Urinary bladder (tissue), 4 donors: ENCODE measurements around the gene RNF148. TPM values are rescaled to one million over a fixed set of nuclear protein-coding genes. Genes with fewer than 3 reads are reported as not detected.

ENCODE experiments used
- DNase-seq: peaks from one replicate; pipeline ENCODE4 v3.0.0-alpha.2; 2015; ENCODE audit errors: extremely low spot score
- H3K27ac ChIP-seq: one replicate; pipeline ENCODE4 v1.5.1; 2013; ENCODE audit warnings: low read depth, mild to moderate bottlenecking, moderate library complexity
- H3K36me3 ChIP-seq: one replicate; pipeline ENCODE4 v1.6.1; 2013; ENCODE audit warnings: mild to moderate bottlenecking, moderate library complexity; ENCODE audit not compliant: insufficient read depth
- H3K4me1 ChIP-seq: one replicate; pipeline ENCODE4 v1.6.1; 2013; ENCODE audit warnings: mild to moderate bottlenecking, moderate library complexity; ENCODE audit not compliant: insufficient read depth
- H3K4me3 ChIP-seq: one replicate; pipeline ENCODE4 v1.5.1; 2013; ENCODE audit warnings: low read depth, low read length
- WGBS: extraction: QIAGEN DNeasy Blood & Tissue Kit; methylation state at CpG from one replicate; pipeline ENCODE4 v1.1.7; 2013; 5-methylcytosine and 5-hydroxymethylcytosine counted together
- polyA plus RNA-seq: library from polyadenylated mRNA; stranded (reverse); fragments of 200-250 nt; gene quantifications from one replicate; pipeline ENCODE4 v1.2.3, GENCODE V29; 2013
- total RNA-seq: library from RNA; depleted of rRNA; stranded (reverse); fragments of >200 nt; gene quantifications from one replicate; pipeline ENCODE4 v1.2.3, GENCODE V29; 2014
- donor health status: healthy with polysubstance abuse.
- donor health status: healthy.

The RNF148 gene, protein sequence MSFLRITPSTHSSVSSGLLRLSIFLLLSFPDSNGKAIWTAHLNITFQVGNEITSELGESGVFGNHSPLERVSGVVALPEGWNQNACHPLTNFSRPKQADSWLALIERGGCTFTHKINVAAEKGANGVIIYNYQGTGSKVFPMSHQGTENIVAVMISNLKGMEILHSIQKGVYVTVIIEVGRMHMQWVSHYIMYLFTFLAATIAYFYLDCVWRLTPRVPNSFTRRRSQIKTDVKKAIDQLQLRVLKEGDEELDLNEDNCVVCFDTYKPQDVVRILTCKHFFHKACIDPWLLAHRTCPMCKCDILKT
- 4.1 TPM for total RNA-seq
- polyA plus RNA-seq = not detected

DNA sequence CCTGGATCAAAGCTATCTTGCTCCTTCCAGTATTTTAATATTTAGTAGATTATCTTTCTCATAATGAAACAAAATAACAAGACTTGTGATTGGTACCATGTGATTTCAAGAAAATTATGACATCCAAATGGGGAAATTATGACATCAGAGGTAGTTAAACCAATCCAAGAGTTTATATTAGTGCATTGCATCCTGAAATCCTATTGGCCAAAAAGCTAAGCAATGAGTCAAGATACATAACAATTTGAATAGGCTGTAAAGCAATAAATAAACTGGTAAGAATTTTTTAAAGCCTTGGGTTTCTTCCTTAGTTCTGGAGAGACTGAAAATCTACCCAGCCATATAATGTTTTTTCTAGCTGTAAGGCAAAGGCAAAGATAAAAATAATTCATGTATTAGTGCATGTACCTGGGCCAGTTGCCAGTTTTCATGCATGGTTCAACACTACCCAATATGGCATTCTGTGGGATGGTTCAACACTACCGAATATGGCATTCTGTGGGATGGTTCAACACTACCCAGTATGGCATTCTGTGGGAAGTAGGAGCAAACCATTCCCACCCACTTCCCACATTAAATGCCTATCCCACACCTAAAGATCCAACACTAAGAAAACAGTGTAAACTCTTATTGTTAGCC is at the start of gene RNF148:
TSS of gene RNF148 (minus strand) at position 51 of the 639 bp plus-strand sequence. CDS start 172 bp downstream, outside the sequence.
- H3K4me3 ChIP-seq = no peak within 1 kb of the TSS
- no peak within 1 kb of the TSS for H3K27ac ChIP-seq
- H3K4me1 ChIP-seq = no peaks in the 10 kb centered on the region
- no peaks in the 10 kb centered on the region for H3K36me3 ChIP-seq
- 95% methylated on average over 1 of the region's 1 CpG for WGBS
- DNase-seq = no peak

DNA sequence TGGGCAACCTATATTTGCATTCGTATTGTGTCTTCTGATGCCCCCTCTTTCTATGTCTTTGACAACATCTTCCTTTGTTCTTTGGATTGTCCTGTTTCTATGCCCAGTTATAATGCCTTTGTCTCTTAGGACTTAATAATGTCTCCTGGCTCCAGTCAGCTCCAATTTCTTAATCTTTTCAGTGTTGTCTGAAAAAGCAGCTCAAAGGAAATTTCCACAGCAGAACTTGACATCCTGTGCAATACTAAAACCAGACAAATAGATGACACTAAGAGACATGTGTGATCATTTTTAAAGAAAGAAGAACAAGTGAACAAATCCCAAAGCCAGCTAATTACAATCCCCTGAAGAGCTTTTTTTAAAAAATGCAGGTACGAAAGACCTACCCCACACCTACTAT is 47.7 kb upstream of the RNF148 start:
- WGBS = 94% methylated on average over 2 of the region's 2 CpGs
- Histone ChIP-seq H3K4me3 (no peak overlapping the region), H3K36me3 (no peaks in the 10 kb centered on the region), H3K4me1 (no peaks in the 10 kb centered on the region), H3K27ac (no peak overlapping the region)
- DNase-seq = no peak

DNA sequence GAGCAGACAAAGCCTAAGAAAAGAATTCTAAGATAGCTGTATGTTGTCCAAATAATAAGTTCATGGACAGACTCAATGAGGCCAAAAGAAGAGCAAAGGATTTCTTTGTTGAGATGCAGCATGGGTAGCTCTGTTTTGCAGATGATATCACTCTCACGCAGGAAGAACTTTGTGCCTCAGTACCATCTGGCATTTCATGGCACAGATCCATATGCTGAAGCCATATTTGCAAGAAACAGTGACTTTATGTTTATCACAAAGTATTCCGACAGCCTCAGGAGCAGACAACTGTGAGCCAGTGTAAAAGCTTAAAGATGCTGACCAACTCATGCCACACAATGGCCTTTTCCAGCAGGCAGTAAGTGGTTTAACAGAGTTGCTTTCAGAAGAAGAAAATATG is 45.5 kb upstream of the RNF148 start:
- Histone ChIP-seq H3K36me3 (no peaks in the 10 kb centered on the region), H3K27ac (no peak overlapping the region), H3K4me1 (no peaks in the 10 kb centered on the region), H3K4me3 (no peak overlapping the region)
- DNase-seq = no peak
- WGBS = 92% methylated on average over 2 of the region's 2 CpGs

DNA sequence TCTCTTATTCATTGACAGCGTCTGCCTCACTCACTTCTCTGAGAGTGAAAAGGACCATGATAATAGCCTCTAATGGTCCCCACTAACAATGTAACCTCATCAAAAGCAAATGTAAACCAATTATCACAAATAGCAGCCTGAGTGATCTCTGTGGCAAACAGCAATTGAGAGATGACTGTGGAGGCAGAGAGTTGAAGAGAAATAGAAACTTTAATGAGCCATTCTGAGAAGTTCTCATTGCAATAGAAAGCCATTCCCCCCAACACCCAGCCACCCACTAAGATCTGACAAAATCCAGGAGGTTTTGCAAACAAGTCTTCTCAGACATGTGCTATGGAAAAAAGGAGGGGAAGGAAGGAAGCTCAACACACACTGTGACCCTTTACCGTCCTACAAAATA is 44.2 kb upstream of the RNF148 start:
- no peaks in the 10 kb centered on the region for H3K36me3 ChIP-seq
- H3K27ac ChIP-seq = no peak overlapping the region
- no peaks in the 10 kb centered on the region for H3K4me1 ChIP-seq
- WGBS = 87% methylated on average over 2 of the region's 2 CpGs
- no peak overlapping the region for H3K4me3 ChIP-seq
- no peak for DNase-seq

DNA sequence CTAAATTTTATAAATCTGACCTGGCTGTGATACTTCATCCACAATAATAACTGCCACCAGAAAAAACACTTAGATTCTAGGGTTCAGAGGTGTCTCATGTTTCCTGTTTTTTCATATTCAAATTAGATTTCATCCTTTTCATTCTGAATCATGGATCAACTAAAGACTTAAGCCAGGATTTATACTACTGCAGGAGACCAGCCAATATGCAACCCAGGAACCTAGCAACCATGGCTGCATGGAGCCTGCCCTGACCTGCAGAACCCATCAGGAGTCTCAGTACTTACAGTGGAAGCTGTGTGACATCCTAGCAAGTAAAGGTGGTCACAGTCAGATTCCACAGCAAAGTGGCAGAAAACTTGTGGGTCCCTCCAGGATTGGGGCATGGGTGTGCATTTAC is 40.5 kb upstream of the RNF148 start:
- no peaks in the 10 kb centered on the region for H3K36me3 ChIP-seq
- no peak for DNase-seq
- H3K27ac ChIP-seq = no peak overlapping the region
- no peak overlapping the region for H3K4me3 ChIP-seq
- H3K4me1 ChIP-seq = no peaks in the 10 kb centered on the region

DNA sequence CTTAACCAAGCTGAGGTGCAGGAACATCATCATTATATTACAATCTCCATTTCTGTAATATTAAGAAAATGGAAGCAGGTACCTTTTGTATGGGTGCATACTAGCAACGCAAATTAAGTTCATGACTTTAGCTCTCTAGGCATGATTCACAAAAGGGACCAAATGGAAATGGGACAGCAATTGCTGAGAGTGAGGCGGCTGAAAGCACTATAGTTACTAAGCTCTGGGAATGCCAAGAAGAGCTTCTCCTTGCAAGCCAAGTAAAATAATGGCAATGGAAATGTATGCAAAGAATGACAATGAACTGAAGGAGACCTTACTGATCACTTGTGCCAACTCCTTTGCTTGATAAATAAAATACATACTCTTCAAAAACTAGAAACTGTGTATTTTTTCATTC is 36.2 kb upstream of the RNF148 start:
- Histone ChIP-seq H3K4me1 (no peaks in the 10 kb centered on the region), H3K4me3 (no peak overlapping the region), H3K27ac (no peak overlapping the region), H3K36me3 (no peaks in the 10 kb centered on the region)
- 69% methylated on average over 2 of the region's 2 CpGs for WGBS
- DNase-seq = no peak

DNA sequence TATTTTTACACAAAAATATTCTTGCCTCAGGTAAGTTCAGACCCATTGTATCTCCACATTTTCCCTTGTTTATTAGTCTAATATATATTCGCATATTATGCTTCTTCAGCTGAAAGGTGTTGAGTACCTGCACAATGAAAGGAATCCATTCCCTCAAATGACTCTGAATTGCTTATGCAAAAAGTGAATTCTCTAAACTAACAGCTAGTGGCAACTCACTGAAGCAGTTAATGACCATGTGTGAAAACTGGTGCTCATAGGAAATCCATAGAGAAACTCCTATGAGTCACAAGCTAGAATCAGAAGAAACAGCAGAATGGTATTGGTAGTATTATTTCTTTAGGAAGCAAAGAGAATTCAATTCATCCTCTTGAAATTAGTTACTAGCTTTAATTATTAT is 33.5 kb upstream of the RNF148 start:
- WGBS = 94% methylated on average over 1 of the region's 1 CpG
- H3K4me3 ChIP-seq = no peak overlapping the region
- no peak overlapping the region for H3K27ac ChIP-seq
- no peaks in the 10 kb centered on the region for H3K4me1 ChIP-seq
- DNase-seq = no peak
- H3K36me3 ChIP-seq = no peaks in the 10 kb centered on the region

DNA sequence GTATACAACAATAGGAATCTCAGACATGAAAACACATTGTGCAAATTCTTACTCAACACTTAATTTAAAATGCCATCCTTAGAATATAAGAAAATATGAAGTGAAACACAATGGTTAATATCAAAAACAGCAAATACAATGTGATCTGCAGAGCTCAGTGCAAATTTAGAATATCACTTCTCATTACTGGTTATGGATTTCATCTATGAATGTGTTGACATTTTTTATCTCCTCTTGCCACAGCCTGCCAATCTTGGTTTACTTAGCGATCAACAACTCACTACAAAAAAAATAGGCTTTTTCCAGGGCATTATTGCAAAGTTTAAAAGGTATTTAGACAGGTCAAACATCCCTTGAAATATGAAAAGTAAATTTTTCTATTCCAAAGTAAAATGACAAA is 25.0 kb upstream of the RNF148 start:
- no peak for DNase-seq
- H3K4me1 ChIP-seq = no peaks in the 10 kb centered on the region
- no peak overlapping the region for H3K4me3 ChIP-seq
- no peak overlapping the region for H3K27ac ChIP-seq
- H3K36me3 ChIP-seq = no peaks in the 10 kb centered on the region
- 88% methylated on average over 1 of the region's 1 CpG for WGBS

DNA sequence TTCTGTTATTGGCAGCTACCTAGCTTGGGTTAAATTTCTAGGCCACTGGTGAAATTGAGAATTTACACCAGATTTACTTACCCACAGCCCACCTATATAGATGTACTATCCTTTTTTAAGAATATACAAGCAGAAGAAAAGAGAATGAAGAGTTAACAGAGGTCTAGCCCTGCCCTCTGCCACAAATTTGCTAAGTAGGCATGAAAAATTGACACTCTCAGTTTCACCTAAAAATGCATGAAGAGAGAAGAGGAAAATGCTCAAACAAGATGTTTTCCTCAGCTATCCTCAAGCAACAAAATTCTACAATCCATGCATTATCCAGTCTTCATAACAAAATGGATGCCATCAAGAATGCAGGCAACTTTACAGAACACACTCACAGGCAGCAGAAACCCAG is 24.6 kb upstream of the RNF148 start:
- Histone ChIP-seq H3K4me3 (no peak overlapping the region), H3K4me1 (no peaks in the 10 kb centered on the region), H3K36me3 (no peaks in the 10 kb centered on the region), H3K27ac (no peak overlapping the region)
- no peak for DNase-seq

DNA sequence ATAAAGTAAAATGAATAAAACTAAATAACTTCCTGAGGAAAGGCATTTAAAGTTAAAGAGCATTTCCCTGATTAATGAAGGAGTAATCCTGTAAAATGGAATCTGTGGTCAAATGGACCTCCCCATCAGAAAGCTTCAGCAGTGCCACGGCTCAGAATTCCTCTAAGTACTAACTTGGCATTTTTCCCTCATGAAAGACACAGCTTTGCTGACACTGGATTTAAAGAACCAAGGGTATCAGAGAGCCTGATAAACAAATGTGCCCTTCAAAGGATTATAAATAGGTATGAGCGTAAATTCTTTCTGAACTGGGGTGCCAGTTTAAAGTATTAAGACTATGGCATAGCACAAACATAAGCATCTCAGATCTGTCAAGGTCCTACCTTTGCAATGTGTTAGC is 24.2 kb upstream of the RNF148 start:
- no peak for DNase-seq
- Histone ChIP-seq H3K4me3 (no peak overlapping the region), H3K4me1 (no peaks in the 10 kb centered on the region), H3K36me3 (no peaks in the 10 kb centered on the region), H3K27ac (no peak overlapping the region)
- 78% methylated on average over 2 of the region's 2 CpGs for WGBS

DNA sequence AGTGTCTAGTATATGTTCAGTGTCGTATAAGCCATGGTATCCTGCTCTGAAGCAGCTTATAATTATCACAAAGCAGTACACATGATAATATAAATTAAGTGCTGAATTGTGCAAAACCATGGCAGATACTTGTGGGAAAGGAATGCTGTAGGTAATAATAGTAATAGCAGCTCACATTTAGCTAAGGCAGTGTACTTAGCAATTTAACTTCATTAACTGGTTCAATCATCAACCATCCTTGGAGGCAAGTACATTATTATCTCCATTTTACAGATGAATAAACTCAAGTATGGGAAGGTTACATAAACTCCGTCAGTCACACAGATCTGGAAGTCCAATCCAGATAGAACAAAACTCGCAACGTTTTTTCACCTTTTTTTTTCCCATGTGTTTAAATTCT is 21.6 kb upstream of the RNF148 start:
- DNase-seq = no peak
- no peak overlapping the region for H3K4me3 ChIP-seq
- no peak overlapping the region for H3K27ac ChIP-seq
- WGBS = 88% methylated on average over 4 of the region's 4 CpGs
- H3K4me1 ChIP-seq = no peaks in the 10 kb centered on the region
- H3K36me3 ChIP-seq = no peaks in the 10 kb centered on the region

DNA sequence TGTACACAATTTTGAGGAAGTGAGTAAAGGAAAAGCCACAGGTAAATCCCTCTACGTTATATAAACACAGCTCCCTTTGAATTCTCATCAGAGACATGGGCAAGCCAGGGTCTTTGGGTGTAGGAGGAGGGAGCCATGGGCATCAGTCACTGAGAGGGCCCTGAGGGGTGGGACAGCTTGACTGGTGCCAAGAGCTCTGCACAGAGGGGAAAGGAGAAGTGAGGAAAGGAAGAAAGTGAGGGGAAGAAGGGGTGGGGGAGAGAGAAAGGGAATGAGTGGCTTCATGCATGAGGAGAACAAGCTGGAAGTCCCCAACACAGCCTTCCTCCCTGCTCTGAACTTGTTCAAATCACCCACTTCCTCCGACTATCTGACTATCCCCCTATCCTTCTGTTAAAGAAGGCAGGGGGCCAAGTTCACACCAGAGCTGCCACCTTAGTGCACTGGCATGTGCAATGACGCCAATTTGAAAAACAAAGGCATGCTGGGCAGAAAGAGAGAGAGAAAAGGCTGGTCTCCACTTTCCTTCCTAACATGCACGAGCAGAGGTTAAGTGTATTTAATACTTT is 16.4 kb upstream of the RNF148 start:
- Histone ChIP-seq H3K4me1 (no peaks in the 10 kb centered on the region), H3K36me3 (no peaks in the 10 kb centered on the region), H3K4me3 (no peak overlapping the region), H3K27ac (no peak overlapping the region)
- no peak for DNase-seq
- WGBS = 79% methylated on average over 4 of the region's 4 CpGs

DNA sequence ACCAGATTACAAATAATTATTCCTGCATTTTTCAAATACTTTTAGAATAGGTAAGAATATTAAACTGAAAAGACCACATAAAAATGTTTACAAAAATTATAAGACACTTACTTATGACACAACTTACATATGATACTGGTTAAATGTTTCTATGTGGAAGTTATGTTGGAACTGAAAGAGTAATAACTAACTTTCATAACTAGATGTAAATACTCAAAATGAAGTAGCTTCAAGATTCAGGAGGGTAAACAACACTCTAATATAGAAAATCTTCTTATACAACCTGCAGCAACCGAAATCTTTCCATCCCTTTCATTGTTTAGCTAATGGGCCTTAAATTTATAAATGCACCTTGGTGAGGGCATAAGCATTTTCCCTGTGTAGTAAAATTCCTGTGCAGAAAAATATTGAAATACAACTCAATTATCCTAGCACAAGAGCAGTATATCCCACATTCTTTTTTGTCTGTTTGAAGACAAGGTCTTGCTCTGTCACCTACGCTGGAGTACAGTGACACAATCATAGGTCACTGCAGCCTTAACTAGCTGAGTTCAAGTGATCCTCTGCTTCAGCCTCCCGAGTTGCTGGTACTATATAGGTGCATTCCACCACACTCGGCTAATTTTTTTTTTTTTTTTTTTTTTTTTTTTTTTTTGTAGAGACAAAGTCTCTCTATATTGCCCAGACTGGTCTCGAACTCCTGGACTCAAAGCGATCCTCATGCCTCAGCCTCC is 14.8 kb upstream of the RNF148 start:
- 95% methylated on average over 6 of the region's 6 CpGs for WGBS
- no peak for DNase-seq
- Histone ChIP-seq H3K4me1 (no peaks in the 10 kb centered on the region), H3K36me3 (no peaks in the 10 kb centered on the region), H3K4me3 (no peak overlapping the region), H3K27ac (no peak overlapping the region)

DNA sequence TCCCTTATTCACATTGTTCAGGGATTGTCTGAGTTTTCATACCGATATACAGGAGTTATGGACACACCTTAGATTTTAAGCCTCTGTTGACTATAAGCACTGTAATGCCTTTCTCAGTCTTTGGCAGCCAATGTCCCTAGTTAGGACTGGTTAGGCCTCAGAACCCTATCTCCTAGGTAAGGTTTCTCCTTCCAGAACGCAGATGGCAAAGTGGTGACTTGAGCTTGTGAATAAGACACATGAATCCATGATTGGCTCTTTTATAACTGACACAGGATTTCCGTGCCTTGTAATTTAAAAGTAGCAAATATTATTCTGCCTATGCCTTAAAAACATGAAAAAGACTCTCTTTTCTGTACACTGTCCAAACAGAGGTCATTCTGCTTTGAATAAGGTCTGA is 12.5 kb upstream of the RNF148 start:
- H3K4me1 ChIP-seq = no peaks in the 10 kb centered on the region
- H3K4me3 ChIP-seq = no peak overlapping the region
- no peak overlapping the region for H3K27ac ChIP-seq
- WGBS = 95% methylated on average over 3 of the region's 3 CpGs
- DNase-seq = no peak
- no peaks in the 10 kb centered on the region for H3K36me3 ChIP-seq
